IMR-90 (cell line): Measurements from ENCODE around the gene PCSK6. TPM values are rescaled to one million over a fixed set of nuclear protein-coding genes. Genes with fewer than 3 reads are reported as not detected.

Experiments
- ATAC-seq: fragments of 200-7000 bp; cut with Tn5 transposase; 2 replicates; pipeline ENCODE4 v1.9.1; 2020; ENCODE audit warnings: low read depth, mild to moderate bottlenecking, moderate library complexity
- BruUV-seq: library from RNA; stranded (reverse); fragments of 400-500 nt; replicated peaks from 2 replicates; lab custom pipeline; 2021; lab: Mats Ljungman, UMichigan
- CTCF ChIA-PET: fragments of 300-600 bp; formaldehyde crosslinking; extraction: SDS; loops from one replicate; lab custom pipeline; 2021; ENCODE audit warnings: antibody characterized with exemption; lab: Yijun Ruan, JAX
- POLR2A ChIA-PET: fragments of 300-600 bp; sonication (Branson Sonifier 250); formaldehyde crosslinking; loops from one replicate; lab custom pipeline; 2022; ENCODE audit warnings: antibody characterized with exemption; ENCODE audit not compliant: unreplicated experiment; lab: Charles Lee
- DNase-seq: peaks from one replicate; pipeline ENCODE4 v3.0.0; 2013
- H2AFZ ChIP-seq: replicated peaks from 2 replicates; pipeline ENCODE3; 2013; ENCODE audit warnings: low read length, mild to moderate bottlenecking; ENCODE audit not compliant: poor library complexity
- H2AK5ac ChIP-seq: 2 replicates; pipeline ENCODE4 v1.6.1; 2013; ENCODE audit warnings: low read depth, low read length, inconsistent platforms
- H2AK9ac ChIP-seq: replicated peaks from 2 replicates; pipeline ENCODE3; 2013; ENCODE audit warnings: mild to moderate bottlenecking, low read depth, low read length, moderate library complexity; ENCODE audit not compliant: poor library complexity
- H2BK120ac ChIP-seq: 2 replicates; pipeline ENCODE4 v1.6.1; 2013; ENCODE audit warnings: low read depth, low read length, inconsistent platforms
- H2BK15ac ChIP-seq: 3 replicates; pipeline ENCODE4 v1.6.1; 2013; ENCODE audit warnings: low read depth, low read length, inconsistent platforms
- H2BK20ac ChIP-seq: 2 replicates; pipeline ENCODE4 v1.6.1; 2013; ENCODE audit warnings: low read depth, mild to moderate bottlenecking, inconsistent platforms, low read length, moderate library complexity
- H2BK5ac ChIP-seq: 2 replicates; pipeline ENCODE4 v1.6.1; 2013; ENCODE audit warnings: mild to moderate bottlenecking, low read depth, low read length, inconsistent platforms; ENCODE audit not compliant: poor library complexity, severe bottlenecking
- H3K14ac ChIP-seq: replicated peaks from 2 replicates; pipeline ENCODE4 v1.6.1; 2013; ENCODE audit warnings: low read depth, low read length, inconsistent platforms
- H3K18ac ChIP-seq: 2 replicates; pipeline ENCODE4 v1.6.1; 2013; ENCODE audit warnings: low read depth, low read length, control low read depth
- H3K23ac ChIP-seq: 2 replicates; pipeline ENCODE4 v1.6.1; 2013; ENCODE audit warnings: low read depth, low read length, inconsistent platforms
- H3K27ac ChIP-seq: 2 replicates; pipeline ENCODE4 v1.5.1; 2013; ENCODE audit warnings: mild to moderate bottlenecking, control low read depth, low read length; ENCODE audit not compliant: insufficient read depth
- H3K27me3 ChIP-seq: 2 replicates; pipeline ENCODE4 v1.6.1; 2013; ENCODE audit warnings: low read length; ENCODE audit not compliant: control insufficient read depth, insufficient read depth
- H3K36me3 ChIP-seq: 2 replicates; pipeline ENCODE4 v1.6.1; 2013; ENCODE audit warnings: low read length, mixed read lengths; ENCODE audit not compliant: control insufficient read depth, insufficient read depth
- H3K4ac ChIP-seq: 2 replicates; pipeline ENCODE4 v1.6.1; 2013; ENCODE audit warnings: low read depth, low read length, inconsistent platforms
- H3K4me1 ChIP-seq: 2 replicates; pipeline ENCODE4 v1.6.1; 2013; ENCODE audit warnings: low read length, mixed read lengths; ENCODE audit not compliant: control insufficient read depth, insufficient read depth
- H3K4me2 ChIP-seq: 2 replicates; pipeline ENCODE4 v1.6.1; 2013; ENCODE audit warnings: low read depth, mild to moderate bottlenecking, control low read depth, low read length, moderate library complexity
- H3K4me3 ChIP-seq: 2 replicates; pipeline ENCODE4 v1.5.1; 2013; ENCODE audit warnings: low read depth, mild to moderate bottlenecking, control low read depth, low read length, moderate library complexity; ENCODE audit not compliant: insufficient read depth
- H3K56ac ChIP-seq: 2 replicates; pipeline ENCODE4 v1.6.1; 2013; ENCODE audit warnings: low read length, inconsistent platforms; ENCODE audit not compliant: insufficient read depth; ENCODE audit errors: extremely low read depth
- H3K79me1 ChIP-seq, 2 experiments: 2 replicates each; pipeline ENCODE4 v1.6.1; 2013; ENCODE audit warnings: low read length in 2 of 2, inconsistent platforms in 1 of 2, low read depth in 1 of 2
- H3K9ac ChIP-seq: 2 replicates; pipeline ENCODE4 v1.6.1; 2013; ENCODE audit warnings: low read depth, low read length, control low read depth
- H3K9me1 ChIP-seq: 2 replicates; pipeline ENCODE4 v1.6.1; 2013; ENCODE audit warnings: low read length, inconsistent platforms; ENCODE audit not compliant: insufficient read depth
- H3K9me3 ChIP-seq: 2 replicates; pipeline ENCODE4 v1.6.1; 2013; ENCODE audit warnings: low read length; ENCODE audit not compliant: control insufficient read depth, insufficient read depth
- H4K20me1 ChIP-seq: 2 replicates; pipeline ENCODE4 v1.6.1; 2013; ENCODE audit warnings: low read length, inconsistent platforms; ENCODE audit not compliant: insufficient read depth
- H4K5ac ChIP-seq: 2 replicates; pipeline ENCODE4 v1.6.1; 2013; ENCODE audit warnings: mild to moderate bottlenecking, low read depth, low read length, control low read depth
- H4K8ac ChIP-seq, 2 experiments: 2 replicates each; pipeline ENCODE4 v1.6.1; 2013; ENCODE audit warnings: low read depth in 2 of 2, low read length in 2 of 2, control low read depth in 1 of 2, inconsistent platforms in 1 of 2
- H4K91ac ChIP-seq: 2 replicates; pipeline ENCODE4 v1.6.1; 2013; ENCODE audit warnings: low read depth, low read length, inconsistent platforms; ENCODE audit not compliant: insufficient read depth
- BHLHE40 ChIP-seq: fragments of 150-350 bp; IDR thresholded peaks from 2 replicates; pipeline ENCODE4 v1.6.1; 2016; ENCODE audit warnings: mild to moderate bottlenecking, low read depth, low read length
- CHD1 ChIP-seq: IDR thresholded peaks from 2 replicates; pipeline ENCODE4 v1.6.1; 2012; ENCODE audit warnings: low read depth, low read length, improper control_type of control experiment
- FOS ChIP-seq: fragments of 150-350 bp; IDR thresholded peaks from 2 replicates; pipeline ENCODE4 v1.6.1; 2016; ENCODE audit warnings: low read depth, low read length
- MAZ ChIP-seq: IDR thresholded peaks from 2 replicates; pipeline ENCODE4 v1.6.1; 2012; ENCODE audit warnings: low read depth, mild to moderate bottlenecking, low read length, improper control_type of control experiment, moderate library complexity, borderline replicate concordance
- MXI1 ChIP-seq: IDR thresholded peaks from 2 replicates; pipeline ENCODE4 v1.6.1; 2012; ENCODE audit warnings: low read depth, mild to moderate bottlenecking, low read length, moderate library complexity, borderline replicate concordance
- NFE2L2 ChIP-seq: fragments of 150-350 bp; IDR thresholded peaks from 2 replicates; pipeline ENCODE4 v1.6.1; 2016; ENCODE audit warnings: low read depth, mild to moderate bottlenecking, low read length
- POLR2A ChIP-seq: IDR thresholded peaks from 2 replicates; pipeline ENCODE4 v1.6.1; 2012; ENCODE audit warnings: mild to moderate bottlenecking, low read depth, low read length
- RAD21 ChIP-seq: IDR thresholded peaks from 2 replicates; pipeline ENCODE4 v1.6.1; 2012; ENCODE audit warnings: low read length, improper control_type of control experiment
- RCOR1 ChIP-seq: IDR thresholded peaks from 2 replicates; pipeline ENCODE4 v1.6.1; 2012; ENCODE audit warnings: mild to moderate bottlenecking, low read length, improper control_type of control experiment; ENCODE audit not compliant: insufficient replicate concordance
- RFX5 ChIP-seq: IDR thresholded peaks from 2 replicates; pipeline ENCODE4 v1.8.0; 2012; ENCODE audit warnings: low read depth, mild to moderate bottlenecking, low read length, moderate library complexity
- SMC3 ChIP-seq: fragments of 150-350 bp; IDR thresholded peaks from 2 replicates; pipeline ENCODE4 v1.6.1; 2016; ENCODE audit warnings: low read depth, mild to moderate bottlenecking, antibody characterized with exemption, low read length, moderate library complexity
- WGBS, 2 experiments: methylation state at CpG; one replicate each; pipeline versions ENCODE4 v1.1.5 to v1.1.7; 2013; ENCODE audit warnings: missing lambda C conversion rate in 2 of 2; ENCODE audit not compliant: insufficient read length in 1 of 2; ENCODE audit errors: extremely low coverage in 2 of 2; 5-methylcytosine and 5-hydroxymethylcytosine counted together
- dilution Hi-C: fragments of 300-500 bp; cut with HindIII; formaldehyde crosslinking; loops from one replicate; pipeline ENCODE4 v1.14.3; 2018; ENCODE audit warnings: low sequenced_read_pairs; ENCODE audit not compliant: unreplicated experiment
- in situ Hi-C: fragments of 300-500 bp; cut with MboI; formaldehyde crosslinking; loops from 3 replicates; pipeline ENCODE4 v1.14.3; 2019; ENCODE audit warnings: low sequenced_read_pairs, inconsistent platforms, mixed read lengths
- intact Hi-C: fragments of 100-400 bp; cut with micrococcal nuclease; formaldehyde crosslinking; loops from 2 replicates; pipeline ENCODE4 v1.10.0; 2022
- polyA plus RNA-seq, 3 experiments: library from polyadenylated mRNA; depleted of rRNA; stranded (reverse); fragments of >200 nt; gene quantifications; 2 replicates each; pipeline ENCODE4 v1.2.3, GENCODE V29; 2012; ENCODE audit warnings: low replicate concordance in 1 of 3
- total RNA-seq: library from RNA; depleted of rRNA; stranded (reverse); fragments of >200 nt; gene quantifications from 2 replicates; pipeline ENCODE4 v1.2.3, GENCODE V29; 2012
- TF ChIP-seq, protein P1 (sequence below): fragments of 150-350 bp; IDR thresholded peaks from 2 replicates; pipeline ENCODE4 v1.6.1; 2017; ENCODE audit warnings: mild to moderate bottlenecking, antibody characterized with exemption, low read length, low read depth
- TF ChIP-seq, protein P2 (sequence below): conservative IDR thresholded peaks from 2 replicates; pipeline ENCODE4 v1.5.1; 2012; ENCODE audit warnings: mild to moderate bottlenecking, low read depth, low read length, improper control_type of control experiment
- TF ChIP-seq, protein P3 (sequence below): fragments of 150-350 bp; IDR thresholded peaks from 2 replicates; pipeline ENCODE4 v1.6.1; 2016; ENCODE audit warnings: low read depth, mild to moderate bottlenecking, low read length, moderate library complexity, borderline replicate concordance

PCSK6 gene
- total and polyA plus RNA-seq, 2 of the 4 experiments (the other 2 are of a cell fraction) = not detected

DNA sequence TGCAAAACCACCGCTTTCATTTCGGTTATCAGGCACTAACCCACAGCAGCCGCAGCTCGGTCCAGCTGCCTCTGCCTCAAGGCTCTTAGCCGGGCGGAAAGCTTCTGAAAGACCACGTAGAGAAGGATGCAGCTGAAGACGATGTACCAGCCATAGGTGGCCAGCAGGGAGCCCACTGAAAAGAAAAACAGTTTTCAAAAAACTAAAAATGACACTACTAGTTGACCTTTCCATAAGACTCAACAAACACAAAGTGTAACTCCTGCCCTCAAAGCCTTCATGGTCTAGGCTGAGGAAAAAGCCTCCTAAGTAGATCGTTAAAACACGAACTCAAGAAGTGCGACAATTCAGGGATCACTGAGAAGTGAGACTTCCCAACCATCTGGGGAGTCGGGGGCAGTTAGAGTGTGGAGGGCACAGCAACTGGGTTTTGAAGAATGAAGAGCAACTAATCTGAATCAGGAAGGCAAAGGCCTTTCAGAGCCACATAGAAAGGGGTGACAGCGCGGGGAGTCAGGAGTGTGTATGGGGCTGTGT, 212.9 kb downstream of the PCSK6 start:
- ChIA-PET POLR2A (no interaction called here), CTCF (interaction anchor here (0.6 to 1.0 kb wide), 3 partner anchors 9 to 12 kb away, joined by 3 to 4 read pairs (median 3); no protein-coding TSS in a partner anchor)
- Histone ChIP-seq H3K27ac (peak overlapping the region; percentile 70), H3K23ac (peak overlapping the region; percentile 95), H2AK5ac (peak overlapping the region; percentile 95), H3K14ac (peak overlapping the region; percentile 95), H2AFZ (peak overlapping the region; percentile 86), H3K4ac (peak overlapping the region; percentile 82), H3K56ac (peak overlapping the region; percentile 93), H2AK9ac (peak overlapping the region; percentile 99), H3K27me3 (no peaks in the 10 kb centered on the region), H2BK5ac (peak overlapping the region; percentile 44), H4K91ac (peak overlapping the region; percentile 87), H3K79me1 (peaks cover 35 to 53% of the 10 kb centered on the region in 2 experiments), H3K4me2 (peak overlapping the region; percentile 82), H4K8ac (peak overlapping the region; percentile 75 to 95), H3K9ac (peak overlapping the region; percentile 96), H3K18ac (no peak overlapping the region), H3K36me3 (peaks cover 41% of the 10 kb centered on the region), H3K9me3 (no peaks in the 10 kb centered on the region), H3K4me3 (peak overlapping the region; percentile 77), H4K20me1 (peaks cover 16% of the 10 kb centered on the region; the same call in 1 of the 2 replicates), H3K4me1 (0 out of 2 replicates have a peak, but pooled peaks cover 2% of the 10 kb centered on the region), H2BK15ac (peak overlapping the region; percentile 18; the same call in 1 of the 3 replicates), H2BK120ac (peak overlapping the region; percentile 47; the same call in 1 of the 2 replicates), H3K9me1 (peaks cover 7% of the 10 kb centered on the region; the same call in 1 of the 2 replicates), H2BK20ac (no peak overlapping the region), H4K5ac (peak overlapping the region; percentile 9; the same call in 1 of the 2 replicates)
- DNase-seq (peak; percentile 47), ATAC-seq (peak; percentile 9; the same call in 1 of the 2 replicates)
- TF ChIP-seq, protein P1, sequence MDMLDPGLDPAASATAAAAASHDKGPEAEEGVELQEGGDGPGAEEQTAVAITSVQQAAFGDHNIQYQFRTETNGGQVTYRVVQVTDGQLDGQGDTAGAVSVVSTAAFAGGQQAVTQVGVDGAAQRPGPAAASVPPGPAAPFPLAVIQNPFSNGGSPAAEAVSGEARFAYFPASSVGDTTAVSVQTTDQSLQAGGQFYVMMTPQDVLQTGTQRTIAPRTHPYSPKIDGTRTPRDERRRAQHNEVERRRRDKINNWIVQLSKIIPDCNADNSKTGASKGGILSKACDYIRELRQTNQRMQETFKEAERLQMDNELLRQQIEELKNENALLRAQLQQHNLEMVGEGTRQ = no peak
- no peak for TF ChIP-seq RCOR1
- 0 out of 2 replicates have a peak, but pooled peaks have one; percentile 4 for TF ChIP-seq RAD21
- TF ChIP-seq FOS = no peak
- TF ChIP-seq, protein P2, sequence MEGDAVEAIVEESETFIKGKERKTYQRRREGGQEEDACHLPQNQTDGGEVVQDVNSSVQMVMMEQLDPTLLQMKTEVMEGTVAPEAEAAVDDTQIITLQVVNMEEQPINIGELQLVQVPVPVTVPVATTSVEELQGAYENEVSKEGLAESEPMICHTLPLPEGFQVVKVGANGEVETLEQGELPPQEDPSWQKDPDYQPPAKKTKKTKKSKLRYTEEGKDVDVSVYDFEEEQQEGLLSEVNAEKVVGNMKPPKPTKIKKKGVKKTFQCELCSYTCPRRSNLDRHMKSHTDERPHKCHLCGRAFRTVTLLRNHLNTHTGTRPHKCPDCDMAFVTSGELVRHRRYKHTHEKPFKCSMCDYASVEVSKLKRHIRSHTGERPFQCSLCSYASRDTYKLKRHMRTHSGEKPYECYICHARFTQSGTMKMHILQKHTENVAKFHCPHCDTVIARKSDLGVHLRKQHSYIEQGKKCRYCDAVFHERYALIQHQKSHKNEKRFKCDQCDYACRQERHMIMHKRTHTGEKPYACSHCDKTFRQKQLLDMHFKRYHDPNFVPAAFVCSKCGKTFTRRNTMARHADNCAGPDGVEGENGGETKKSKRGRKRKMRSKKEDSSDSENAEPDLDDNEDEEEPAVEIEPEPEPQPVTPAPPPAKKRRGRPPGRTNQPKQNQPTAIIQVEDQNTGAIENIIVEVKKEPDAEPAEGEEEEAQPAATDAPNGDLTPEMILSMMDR = peak; percentile 35; the same call in 1 of the 2 replicates
- no peak for TF ChIP-seq NFE2L2
- TF ChIP-seq RFX5 = no peak
- no peak for TF ChIP-seq POLR2A
- no peak for TF ChIP-seq BHLHE40
- TF ChIP-seq, protein P3, sequence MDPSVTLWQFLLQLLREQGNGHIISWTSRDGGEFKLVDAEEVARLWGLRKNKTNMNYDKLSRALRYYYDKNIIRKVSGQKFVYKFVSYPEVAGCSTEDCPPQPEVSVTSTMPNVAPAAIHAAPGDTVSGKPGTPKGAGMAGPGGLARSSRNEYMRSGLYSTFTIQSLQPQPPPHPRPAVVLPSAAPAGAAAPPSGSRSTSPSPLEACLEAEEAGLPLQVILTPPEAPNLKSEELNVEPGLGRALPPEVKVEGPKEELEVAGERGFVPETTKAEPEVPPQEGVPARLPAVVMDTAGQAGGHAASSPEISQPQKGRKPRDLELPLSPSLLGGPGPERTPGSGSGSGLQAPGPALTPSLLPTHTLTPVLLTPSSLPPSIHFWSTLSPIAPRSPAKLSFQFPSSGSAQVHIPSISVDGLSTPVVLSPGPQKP = no peak
- TF ChIP-seq CHD1 = peak; percentile 92
- TF ChIP-seq MAZ = no peak
- no peak for TF ChIP-seq MXI1
- 0 out of 2 replicates have a peak, but pooled peaks have one; percentile 11 for TF ChIP-seq SMC3
- dilution Hi-C loops = no loop called here
- in situ Hi-C loops = no loop called here
- 31% methylated on average over 6 of the region's 14 CpGs; no CpG with 5 or more reads in 1 of the 2 experiments for WGBS, 2 experiments
- intact Hi-C loops = no loop called here
- no TSS peak for BruUV-seq
